ENCODE data around the gene ABCA6.

Gene ABCA6

DNA sequence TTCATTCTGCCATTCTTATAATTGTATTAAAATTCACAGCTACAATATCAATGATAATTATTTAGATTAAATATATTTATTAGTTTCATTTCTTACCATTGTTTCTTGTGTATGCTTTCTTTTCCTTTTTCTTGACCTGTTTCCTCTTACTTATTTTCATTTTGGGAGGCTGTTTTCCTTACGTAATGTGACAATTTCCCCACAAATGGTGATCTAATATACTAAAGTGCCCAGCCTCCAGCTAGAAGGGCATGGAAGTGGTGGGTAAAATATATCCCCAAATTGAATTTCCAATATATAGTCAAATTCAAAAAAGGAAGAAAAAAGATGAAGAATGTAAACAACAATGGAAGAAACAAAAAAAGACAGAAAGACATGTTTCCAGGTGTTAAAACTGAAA, 1.5 kb upstream of the ABCA6 start:
- POLR2A ChIA-PET = no interaction called here

DNA sequence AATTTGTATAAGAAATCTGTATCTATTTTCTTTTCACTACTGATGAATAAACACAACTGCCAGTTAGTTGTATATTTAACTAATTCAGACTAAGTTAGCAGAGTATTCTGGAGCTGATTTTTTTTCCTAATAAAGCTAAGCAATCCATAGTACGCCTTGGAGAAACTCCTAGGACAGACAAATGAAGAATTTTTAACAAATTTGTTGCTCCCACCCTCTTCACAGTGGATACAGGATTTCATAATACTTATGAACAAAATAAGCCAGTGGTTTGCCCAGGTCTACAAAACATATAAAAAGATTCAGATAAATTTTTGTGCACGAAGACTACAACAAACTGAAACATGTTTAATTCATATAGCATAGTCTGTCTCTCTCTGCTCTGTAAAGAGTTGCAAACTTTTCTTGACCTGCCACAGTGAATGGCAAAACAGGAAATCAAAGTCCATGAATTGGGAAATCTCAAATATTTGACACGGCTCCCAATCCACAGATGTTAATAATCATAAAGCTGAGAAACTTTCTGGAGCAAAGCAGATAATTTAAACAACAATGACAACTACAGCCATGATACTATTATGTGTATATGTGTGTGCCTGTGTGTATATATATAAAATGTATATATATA, 594 bp upstream of the ABCA6 start:
- ChIA-PET POLR2A (no interaction called here), CTCF (interaction anchor here (0.6 to 1.0 kb wide), 2 partner anchors 11 to 49 kb away, joined by 4 read pairs; no protein-coding TSS in a partner anchor)
- Histone ChIP-seq H3K4me3 (ENCODE audit: low read depth, low read length) (no peak overlapping the region), H3K36me3 (ENCODE audit: control insufficient read depth in 2 of 2, insufficient read depth in 1 of 2, low read length in 2 of 2) (no peaks in the 10 kb centered on the region), H3K9me3 (ENCODE audit: control insufficient read depth, insufficient read depth, low read depth, low read length) (no peaks in the 10 kb centered on the region), H3K27ac (ENCODE audit: extremely low read depth, low read depth, low read length) (no peak overlapping the region), H3K4me1 (ENCODE audit: control insufficient read depth, insufficient read depth, low read length) (no peaks in the 10 kb centered on the region)
- TF ChIP-seq ZNF184 (tag by site-specific recombination; IDR thresholded peaks at IDR 0.05) (no peak), ZFP3 (tag by site-specific recombination; IDR thresholded peaks at IDR 0.05; ENCODE audit: low read depth) (no peak)
- TF ChIP-seq, protein P1, sequence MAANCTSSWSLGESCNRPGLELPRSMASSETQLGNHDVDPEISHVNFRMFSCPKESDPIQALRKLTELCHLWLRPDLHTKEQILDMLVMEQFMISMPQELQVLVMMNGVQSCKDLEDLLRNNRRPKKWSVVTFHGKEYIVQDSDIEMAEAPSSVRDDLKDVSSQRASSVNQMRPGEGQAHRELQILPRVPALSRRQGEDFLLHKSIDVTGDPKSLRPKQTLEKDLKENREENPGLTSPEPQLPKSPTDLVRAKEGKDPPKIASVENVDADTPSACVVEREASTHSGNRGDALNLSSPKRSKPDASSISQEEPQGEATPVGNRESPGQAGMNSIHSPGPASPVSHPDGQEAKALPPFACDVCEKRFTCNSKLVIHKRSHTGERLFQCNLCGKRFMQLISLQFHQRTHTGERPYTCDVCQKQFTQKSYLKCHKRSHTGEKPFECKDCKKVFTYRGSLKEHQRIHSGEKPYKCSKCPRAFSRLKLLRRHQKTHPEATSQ (tag by site-specific recombination; IDR thresholded peaks at IDR 0.05) = no peak

More for the DNA sequence above, 1.5 kb upstream of the ABCA6 start:
- H3K36me3 ChIP-seq (ENCODE audit: control insufficient read depth in 2 of 2, insufficient read depth in 1 of 2, low read length in 2 of 2) = no peaks in the 10 kb centered on the region
- H3K27ac ChIP-seq (ENCODE audit: extremely low read depth, low read depth, low read length) = no peak overlapping the region
- no peak overlapping the region for H3K4me3 ChIP-seq (ENCODE audit: low read depth, low read length)
- TF ChIP-seq MEIS1 (CRISPR knock-in tag; IDR thresholded peaks at IDR 0.05; ENCODE audit: borderline replicate concordance) (no peak), GLIS2 (tag by site-specific recombination; IDR thresholded peaks at IDR 0.05) (no peak), KLF16 (tag by site-specific recombination; IDR thresholded peaks at IDR 0.05) (no peak), ZNF830 (tag by site-specific recombination; IDR thresholded peaks at IDR 0.05; ENCODE audit: low read depth) (no peak), ZNF837 (tag by site-specific recombination; IDR thresholded peaks at IDR 0.05) (no peak), ZNF202 (tag by site-specific recombination; IDR thresholded peaks at IDR 0.05; ENCODE audit: borderline replicate concordance) (no peak), KLF8 (tag by site-specific recombination; IDR thresholded peaks at IDR 0.05) (no peak), ZSCAN16 (tag by site-specific recombination; IDR thresholded peaks at IDR 0.05) (no peak)
- TF ChIP-seq, protein P2, sequence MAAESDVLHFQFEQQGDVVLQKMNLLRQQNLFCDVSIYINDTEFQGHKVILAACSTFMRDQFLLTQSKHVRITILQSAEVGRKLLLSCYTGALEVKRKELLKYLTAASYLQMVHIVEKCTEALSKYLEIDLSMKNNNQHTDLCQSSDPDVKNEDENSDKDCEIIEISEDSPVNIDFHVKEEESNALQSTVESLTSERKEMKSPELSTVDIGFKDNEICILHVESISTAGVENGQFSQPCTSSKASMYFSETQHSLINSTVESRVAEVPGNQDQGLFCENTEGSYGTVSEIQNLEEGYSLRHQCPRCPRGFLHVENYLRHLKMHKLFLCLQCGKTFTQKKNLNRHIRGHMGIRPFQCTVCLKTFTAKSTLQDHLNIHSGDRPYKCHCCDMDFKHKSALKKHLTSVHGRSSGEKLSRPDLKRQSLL (tag by site-specific recombination; IDR thresholded peaks at IDR 0.05) = no peak
- TF ChIP-seq, protein P1 (tag by site-specific recombination; IDR thresholded peaks at IDR 0.05) = no peak
- TF ChIP-seq, protein P3, sequence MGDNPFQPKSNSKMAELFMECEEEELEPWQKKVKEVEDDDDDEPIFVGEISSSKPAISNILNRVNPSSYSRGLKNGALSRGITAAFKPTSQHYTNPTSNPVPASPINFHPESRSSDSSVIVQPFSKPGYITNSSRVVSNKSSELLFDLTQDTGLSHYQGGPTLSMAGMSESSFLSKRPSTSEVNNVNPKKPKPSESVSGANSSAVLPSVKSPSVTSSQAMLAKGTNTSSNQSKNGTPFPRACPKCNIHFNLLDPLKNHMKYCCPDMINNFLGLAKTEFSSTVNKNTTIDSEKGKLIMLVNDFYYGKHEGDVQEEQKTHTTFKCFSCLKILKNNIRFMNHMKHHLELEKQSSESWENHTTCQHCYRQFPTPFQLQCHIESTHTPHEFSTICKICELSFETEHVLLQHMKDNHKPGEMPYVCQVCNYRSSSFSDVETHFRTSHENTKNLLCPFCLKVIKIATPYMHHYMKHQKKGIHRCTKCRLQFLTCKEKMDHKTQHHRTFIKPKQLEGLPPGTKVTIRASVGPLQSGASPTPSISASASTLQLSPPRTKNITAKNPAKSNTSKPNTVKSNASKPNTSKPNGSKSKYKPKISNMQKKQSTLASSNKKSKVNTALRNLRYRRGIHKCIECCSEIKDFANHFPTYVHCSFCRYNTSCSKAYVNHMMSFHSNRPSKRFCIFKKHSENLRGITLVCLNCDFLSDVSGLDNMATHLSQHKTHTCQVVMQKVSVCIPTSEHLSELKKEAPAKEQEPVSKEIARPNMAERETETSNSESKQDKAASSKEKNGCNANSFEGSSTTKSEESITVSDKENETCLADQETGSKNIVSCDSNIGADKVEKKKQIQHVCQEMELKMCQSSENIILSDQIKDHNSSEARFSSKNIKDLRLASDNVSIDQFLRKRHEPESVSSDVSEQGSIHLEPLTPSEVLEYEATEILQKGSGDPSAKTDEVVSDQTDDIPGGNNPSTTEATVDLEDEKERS (tag by site-specific recombination; IDR thresholded peaks at IDR 0.05) = no peak
- TF ChIP-seq, protein P4, sequence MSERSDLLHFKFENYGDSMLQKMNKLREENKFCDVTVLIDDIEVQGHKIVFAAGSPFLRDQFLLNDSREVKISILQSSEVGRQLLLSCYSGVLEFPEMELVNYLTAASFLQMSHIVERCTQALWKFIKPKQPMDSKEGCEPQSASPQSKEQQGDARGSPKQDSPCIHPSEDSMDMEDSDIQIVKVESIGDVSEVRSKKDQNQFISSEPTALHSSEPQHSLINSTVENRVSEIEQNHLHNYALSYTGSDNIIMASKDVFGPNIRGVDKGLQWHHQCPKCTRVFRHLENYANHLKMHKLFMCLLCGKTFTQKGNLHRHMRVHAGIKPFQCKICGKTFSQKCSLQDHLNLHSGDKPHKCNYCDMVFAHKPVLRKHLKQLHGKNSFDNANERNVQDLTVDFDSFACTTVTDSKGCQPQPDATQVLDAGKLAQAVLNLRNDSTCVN (tag by site-specific recombination; optimal IDR thresholded peaks at IDR 0.05) = no peak
- TF ChIP-seq, protein P5, sequence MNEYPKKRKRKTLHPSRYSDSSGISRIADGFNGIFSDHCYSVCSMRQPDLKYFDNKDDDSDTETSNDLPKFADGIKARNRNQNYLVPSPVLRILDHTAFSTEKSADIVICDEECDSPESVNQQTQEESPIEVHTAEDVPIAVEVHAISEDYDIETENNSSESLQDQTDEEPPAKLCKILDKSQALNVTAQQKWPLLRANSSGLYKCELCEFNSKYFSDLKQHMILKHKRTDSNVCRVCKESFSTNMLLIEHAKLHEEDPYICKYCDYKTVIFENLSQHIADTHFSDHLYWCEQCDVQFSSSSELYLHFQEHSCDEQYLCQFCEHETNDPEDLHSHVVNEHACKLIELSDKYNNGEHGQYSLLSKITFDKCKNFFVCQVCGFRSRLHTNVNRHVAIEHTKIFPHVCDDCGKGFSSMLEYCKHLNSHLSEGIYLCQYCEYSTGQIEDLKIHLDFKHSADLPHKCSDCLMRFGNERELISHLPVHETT (tag by site-specific recombination; IDR thresholded peaks at IDR 0.05) = no peak
- TF ChIP-seq, protein P6, sequence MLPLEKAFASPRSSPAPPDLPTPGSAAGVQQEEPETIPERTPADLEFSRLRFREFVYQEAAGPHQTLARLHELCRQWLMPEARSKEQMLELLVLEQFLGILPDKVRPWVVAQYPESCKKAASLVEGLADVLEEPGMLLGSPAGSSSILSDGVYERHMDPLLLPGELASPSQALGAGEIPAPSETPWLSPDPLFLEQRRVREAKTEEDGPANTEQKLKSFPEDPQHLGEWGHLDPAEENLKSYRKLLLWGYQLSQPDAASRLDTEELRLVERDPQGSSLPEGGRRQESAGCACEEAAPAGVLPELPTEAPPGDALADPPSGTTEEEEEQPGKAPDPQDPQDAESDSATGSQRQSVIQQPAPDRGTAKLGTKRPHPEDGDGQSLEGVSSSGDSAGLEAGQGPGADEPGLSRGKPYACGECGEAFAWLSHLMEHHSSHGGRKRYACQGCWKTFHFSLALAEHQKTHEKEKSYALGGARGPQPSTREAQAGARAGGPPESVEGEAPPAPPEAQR (tag by site-specific recombination; IDR thresholded peaks at IDR 0.05) = no peak
- CTCF ChIA-PET = no interaction called here
- H3K9me3 ChIP-seq (ENCODE audit: control insufficient read depth, insufficient read depth, low read depth, low read length) = no peaks in the 10 kb centered on the region
- no peaks in the 10 kb centered on the region for H3K4me1 ChIP-seq (ENCODE audit: control insufficient read depth, insufficient read depth, low read length)
